K562 (cell line): ENCODE measurements around the gene NUP88. TPM values are rescaled to one million over a fixed set of nuclear protein-coding genes. Genes with fewer than 3 reads are reported as not detected.

Source experiments
- ATAC-seq: fragments of 200-7000 bp; cut with Tn5 transposase; 3 replicates; pipeline ENCODE4 v1.9.1; 2020; ENCODE audit warnings: moderate library complexity
- BruUV-seq: library from RNA; stranded (reverse); fragments of 400-500 nt; replicated peaks from 2 replicates; lab custom pipeline; 2021; lab: Mats Ljungman, UMichigan
- CTCF ChIA-PET: fragments of 300-600 bp; formaldehyde crosslinking; extraction: SDS; loops from one replicate; lab custom pipeline; 2021; ENCODE audit warnings: low intra/inter-chr PET ratio; lab: Yijun Ruan, JAX
- POLR2A ChIA-PET: fragments of 300-600, 350-650 bp; sonication (Branson Sonifier 250); formaldehyde crosslinking; extraction: SDS; loops from one replicate; lab custom pipeline; 2021; ENCODE audit warnings: antibody characterized with exemption, inconsistent platforms; lab: Yijun Ruan, JAX
- DNase-seq, 4 experiments: peaks; one replicate each; pipeline versions ENCODE4 v3.0.0 to v3.0.0-alpha.2; 2011 to 2018; ENCODE audit warnings: low spot score in 3 of 4, mixed read lengths in 3 of 4; ENCODE audit errors: extremely low read depth in 1 of 4
- FAIRE-seq: peaks from 2 replicates; lab custom pipeline; 2011; peaks lifted over from hg19 to GRCh38; lab: Jason Lieb, UNC
- H2AFZ ChIP-seq: 2 replicates; pipeline ENCODE4 v1.6.0; 2011; ENCODE audit warnings: low read depth, low read length, control low read depth, inconsistent platforms
- H3K27ac ChIP-seq: fragments of 200-600 bp; 3 replicates; pipeline ENCODE4 v1.8.0; 2011; ENCODE audit warnings: low read depth, mild to moderate bottlenecking, control low read depth, inconsistent platforms, low read length, moderate library complexity, mixed read lengths; ENCODE audit errors: extremely low read depth
- H3K27me3 ChIP-seq, 2 experiments: fragments of 300-600 bp in 1 of 2; 2 replicates in 1 of 2; 3 replicates in 1 of 2; pipeline versions ENCODE4 v1.6.0 to v1.8.0; 2011; ENCODE audit warnings: inconsistent platforms in 2 of 2, low read length in 2 of 2, mild to moderate bottlenecking in 1 of 2, mixed read lengths in 1 of 2, moderate library complexity in 1 of 2; ENCODE audit not compliant: control insufficient read depth in 2 of 2, insufficient read depth in 2 of 2
- H3K36me3 ChIP-seq: fragments of 300-600 bp; 3 replicates; pipeline ENCODE4 v1.8.0; 2011; ENCODE audit warnings: mild to moderate bottlenecking, low read length, inconsistent platforms; ENCODE audit not compliant: control insufficient read depth, insufficient read depth
- H3K4me1 ChIP-seq, 2 experiments: fragments of 200-600 bp in 1 of 2; replicated peaks in 1 of 2; 2 replicates in 1 of 2; 3 replicates in 1 of 2; pipeline versions ENCODE4 v1.5.1 to v1.8.0; 2011; ENCODE audit warnings: inconsistent platforms in 2 of 2, low read length in 2 of 2, mild to moderate bottlenecking in 1 of 2, mixed read lengths in 1 of 2, moderate library complexity in 1 of 2; ENCODE audit not compliant: control insufficient read depth in 2 of 2, insufficient read depth in 2 of 2
- H3K4me2 ChIP-seq: 2 replicates; pipeline ENCODE4 v1.6.1; 2011; ENCODE audit warnings: low read length, control low read depth, inconsistent platforms, mixed read lengths; ENCODE audit not compliant: insufficient read depth
- H3K4me3 ChIP-seq: fragments of 200-600 bp; sonication (generic), shearing (Covaris generic); 2 replicates; pipeline ENCODE4 v1.5.1; 2016; ENCODE audit warnings: control low read depth, inconsistent platforms
- H3K79me2 ChIP-seq: fragments of 200-600 bp; 3 replicates; pipeline ENCODE4 v1.8.0; 2011; ENCODE audit warnings: low read length, inconsistent platforms; ENCODE audit not compliant: control insufficient read depth, insufficient read depth
- H3K9ac ChIP-seq, 2 experiments: 2 replicates each; pipeline versions ENCODE4 v1.6.0 to v1.6.1; 2011; ENCODE audit warnings: low read depth in 2 of 2, low read length in 2 of 2, control low read depth in 1 of 2, inconsistent platforms in 1 of 2, mild to moderate bottlenecking in 1 of 2, mixed read lengths in 1 of 2; ENCODE audit not compliant: insufficient read depth in 1 of 2
- H3K9me1 ChIP-seq: one replicate; pipeline ENCODE4 v1.6.0; 2011; ENCODE audit warnings: inconsistent platforms, mild to moderate bottlenecking, low read length, moderate library complexity; ENCODE audit not compliant: control insufficient read depth, insufficient read depth
- H3K9me3 ChIP-seq: replicated peaks from 2 replicates; pipeline ENCODE4 v1.5.1; 2011; ENCODE audit warnings: low read depth, low read length, inconsistent platforms; ENCODE audit not compliant: control insufficient read depth, insufficient read depth
- H4K20me1 ChIP-seq: replicated peaks from 2 replicates; pipeline ENCODE4 v1.6.1; 2011; ENCODE audit warnings: low read length, inconsistent platforms, mixed read lengths; ENCODE audit not compliant: control insufficient read depth, insufficient read depth
- HMG20B ChIP-seq: fragments of 250-450 bp; sonication (Bioruptor Pico); IDR thresholded peaks from 2 replicates; pipeline ENCODE4 v1.5.0; 2021; ENCODE audit warnings: mild to moderate bottlenecking
- NR2C2 ChIP-seq, 2 experiments: fragments of 200-800 bp in 1 of 2; sonication (Bioruptor generic) in 1 of 2; sonication (generic) in 1 of 2; formaldehyde crosslinking in 1 of 2; IDR thresholded peaks; 2 replicates each; pipeline versions ENCODE4 v1.6.1 to v1.8.0; 2016 to 2022; ENCODE audit warnings: mild to moderate bottlenecking in 1 of 2, missing compliant biosample characterization in 1 of 2, missing genetic modification characterization in 1 of 2, missing genetic modification reagents in 1 of 2
- POLR2AphosphoS5 ChIP-seq: IDR thresholded peaks from 2 replicates; pipeline ENCODE4 v1.6.1; 2011; ENCODE audit warnings: mild to moderate bottlenecking, low read depth, low read length, moderate library complexity; ENCODE audit not compliant: control insufficient read depth, insufficient read depth
- POLR3G ChIP-seq: IDR thresholded peaks from 2 replicates; pipeline ENCODE4 v1.6.1; 2011; ENCODE audit not compliant: insufficient read length, insufficient replicate concordance; ENCODE audit errors: extremely low read depth
- PPARD ChIP-seq: fragments of 250-450 bp; sonication (Bioruptor Pico); IDR thresholded peaks from 2 replicates; pipeline ENCODE4 v1.8.0; 2022; ENCODE audit warnings: inconsistent platforms, mild to moderate bottlenecking, moderate library complexity
- WGBS: fragments of 100-300 bp; shearing (Covaris generic); methylation state at CpG from one replicate; pipeline ENCODE4 v1.1.6; 2016; ENCODE audit warnings: low coverage, mixed read lengths; ENCODE audit not compliant: insufficient coverage; ENCODE audit errors: missing lambda C conversion rate; 5-methylcytosine and 5-hydroxymethylcytosine counted together
- in situ Hi-C: fragments of 300-500 bp; cut with MboI; formaldehyde crosslinking; loops from 4 replicates; pipeline ENCODE4 v1.15.0; 2018; ENCODE audit warnings: inconsistent platforms, mixed read lengths
- intact Hi-C: fragments of 100-400 bp; cut with micrococcal nuclease; formaldehyde crosslinking; loops from 2 replicates; pipeline ENCODE4 v1.14.2; 2022
- polyA plus RNA-seq, 8 experiments: library from polyadenylated mRNA; depleted of rRNA in 4 of 8; stranded (reverse) in 5 of 8; unstranded in 3 of 8; fragments of >200 nt; fragmentation: Nextera tagmentation in 2 of 8; fragmentation: Illumina TruSeq in 1 of 8; extraction: Ambion mirVana in 2 of 8; extraction: Trizol in 1 of 8; gene quantifications; 2 replicates each; pipeline versions ENCODE4 v1.2.1 to v1.2.3, GENCODE V29; 2011 to 2014; ENCODE audit warnings: inconsistent platforms in 1 of 8, missing spikeins in 1 of 8
- total RNA-seq, 7 experiments: library from RNA; depleted of rRNA in 6 of 7; stranded (reverse); fragments of >200 nt in 6 of 7; fragmentation: Illumina TruSeq in 2 of 7; extraction: Trizol in 2 of 7; gene quantifications; 2 replicates each; pipeline versions ENCODE4 v1.2.1 to v1.2.3, GENCODE V29; 2011 to 2021; ENCODE audit warnings: low replicate concordance in 1 of 7
- TF ChIP-seq, protein P1 (sequence below): fragments of 450-650 bp; IDR thresholded peaks from 2 replicates; pipeline ENCODE4 v1.7.1; 2018; ENCODE audit warnings: mild to moderate bottlenecking, low read depth; ENCODE audit not compliant: partially characterized antibody
- TF ChIP-seq, protein P2 (sequence below), 3 experiments: IDR thresholded peaks in 2 of 3; conservative IDR thresholded peaks in 1 of 3; 2 replicates each; pipeline ENCODE4 v1.5.1; 2011 to 2012; ENCODE audit warnings: low read length in 3 of 3, mild to moderate bottlenecking in 3 of 3, control low read depth in 2 of 3, improper control_type of control experiment in 1 of 3, inconsistent platforms in 1 of 3, low read depth in 1 of 3, mixed read lengths in 1 of 3, moderate library complexity in 1 of 3; ENCODE audit not compliant: insufficient read depth in 2 of 3
- TF ChIP-seq, protein P3 (sequence below): sonication (generic); formaldehyde crosslinking; IDR thresholded peaks from 2 replicates; pipeline ENCODE4 v1.8.0; 2022; ENCODE audit warnings: missing genetic modification reagents, mild to moderate bottlenecking, borderline replicate concordance
- TF ChIP-seq, protein P4 (sequence below): sonication (generic); formaldehyde crosslinking; IDR thresholded peaks from 2 replicates; pipeline ENCODE4 v1.4.0; 2020; ENCODE audit warnings: mild to moderate bottlenecking, missing genetic modification reagents
- TF ChIP-seq, protein P5 (sequence below): sonication (generic); formaldehyde crosslinking; IDR thresholded peaks from 2 replicates; pipeline ENCODE4 v1.8.1; 2023; ENCODE audit warnings: mild to moderate bottlenecking, missing genetic modification reagents

The NUP88 gene
- total and polyA plus RNA-seq, 9 of the 15 experiments (the other 6 are each of a cell fraction or from before 2014, with no cell fraction given): 59.9 to 160 (median 119) TPM

DNA sequence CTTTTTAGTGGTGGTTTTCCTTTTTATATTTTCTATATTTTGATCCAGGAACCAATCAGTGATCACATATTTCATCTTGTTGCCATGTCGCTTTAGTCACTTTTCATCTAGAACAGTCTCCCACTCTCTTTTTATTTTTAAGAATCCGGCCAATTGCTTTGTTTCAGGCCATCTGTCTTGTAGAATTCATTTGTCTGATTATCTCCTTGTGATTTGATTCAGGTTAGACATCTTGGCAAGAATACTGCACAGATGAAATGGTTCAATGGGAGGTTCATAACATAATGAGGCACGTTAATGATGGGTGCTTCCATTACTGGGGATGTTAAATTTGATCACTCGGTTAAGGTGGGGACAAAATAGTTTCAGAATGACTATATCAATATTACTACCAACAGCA is 49.1 kb downstream of the NUP88 start:
- Histone ChIP-seq H3K79me2 (no peaks in the 10 kb centered on the region), H3K27me3 (no peaks in the 10 kb centered on the region), H4K20me1 (no peaks in the 10 kb centered on the region), H3K27ac (no peak overlapping the region), H3K36me3 (peaks cover 58% of the 10 kb centered on the region; the same call in 2 of the 3 replicates), H3K9me3 (no peaks in the 10 kb centered on the region), H2AFZ (no peak overlapping the region), H3K4me3 (no peak overlapping the region), H3K9ac (no peak overlapping the region), H3K4me1 (peaks cover 0 to 2% of the 10 kb centered on the region in 2 experiments; a peak in 2 of 5 replicates), H3K9me1 (no peaks in the 10 kb centered on the region), H3K4me2 (no peak overlapping the region)
- FAIRE-seq (no peak), DNase-seq (no peak), ATAC-seq (no peak)
- ChIA-PET POLR2A (no interaction called here), CTCF (no interaction called here)
- intact Hi-C loops: no loop called here
- no TSS peak for BruUV-seq
- in situ Hi-C loops: no loop called here
- 79% methylated on average over 4 of the region's 4 CpGs for WGBS
- TF ChIP-seq, protein P1, sequence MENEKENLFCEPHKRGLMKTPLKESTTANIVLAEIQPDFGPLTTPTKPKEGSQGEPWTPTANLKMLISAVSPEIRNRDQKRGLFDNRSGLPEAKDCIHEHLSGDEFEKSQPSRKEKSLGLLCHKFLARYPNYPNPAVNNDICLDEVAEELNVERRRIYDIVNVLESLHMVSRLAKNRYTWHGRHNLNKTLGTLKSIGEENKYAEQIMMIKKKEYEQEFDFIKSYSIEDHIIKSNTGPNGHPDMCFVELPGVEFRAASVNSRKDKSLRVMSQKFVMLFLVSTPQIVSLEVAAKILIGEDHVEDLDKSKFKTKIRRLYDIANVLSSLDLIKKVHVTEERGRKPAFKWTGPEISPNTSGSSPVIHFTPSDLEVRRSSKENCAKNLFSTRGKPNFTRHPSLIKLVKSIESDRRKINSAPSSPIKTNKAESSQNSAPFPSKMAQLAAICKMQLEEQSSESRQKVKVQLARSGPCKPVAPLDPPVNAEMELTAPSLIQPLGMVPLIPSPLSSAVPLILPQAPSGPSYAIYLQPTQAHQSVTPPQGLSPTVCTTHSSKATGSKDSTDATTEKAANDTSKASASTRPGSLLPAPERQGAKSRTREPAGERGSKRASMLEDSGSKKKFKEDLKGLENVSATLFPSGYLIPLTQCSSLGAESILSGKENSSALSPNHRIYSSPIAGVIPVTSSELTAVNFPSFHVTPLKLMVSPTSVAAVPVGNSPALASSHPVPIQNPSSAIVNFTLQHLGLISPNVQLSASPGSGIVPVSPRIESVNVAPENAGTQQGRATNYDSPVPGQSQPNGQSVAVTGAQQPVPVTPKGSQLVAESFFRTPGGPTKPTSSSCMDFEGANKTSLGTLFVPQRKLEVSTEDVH: no peak
- TF ChIP-seq, protein P2, sequence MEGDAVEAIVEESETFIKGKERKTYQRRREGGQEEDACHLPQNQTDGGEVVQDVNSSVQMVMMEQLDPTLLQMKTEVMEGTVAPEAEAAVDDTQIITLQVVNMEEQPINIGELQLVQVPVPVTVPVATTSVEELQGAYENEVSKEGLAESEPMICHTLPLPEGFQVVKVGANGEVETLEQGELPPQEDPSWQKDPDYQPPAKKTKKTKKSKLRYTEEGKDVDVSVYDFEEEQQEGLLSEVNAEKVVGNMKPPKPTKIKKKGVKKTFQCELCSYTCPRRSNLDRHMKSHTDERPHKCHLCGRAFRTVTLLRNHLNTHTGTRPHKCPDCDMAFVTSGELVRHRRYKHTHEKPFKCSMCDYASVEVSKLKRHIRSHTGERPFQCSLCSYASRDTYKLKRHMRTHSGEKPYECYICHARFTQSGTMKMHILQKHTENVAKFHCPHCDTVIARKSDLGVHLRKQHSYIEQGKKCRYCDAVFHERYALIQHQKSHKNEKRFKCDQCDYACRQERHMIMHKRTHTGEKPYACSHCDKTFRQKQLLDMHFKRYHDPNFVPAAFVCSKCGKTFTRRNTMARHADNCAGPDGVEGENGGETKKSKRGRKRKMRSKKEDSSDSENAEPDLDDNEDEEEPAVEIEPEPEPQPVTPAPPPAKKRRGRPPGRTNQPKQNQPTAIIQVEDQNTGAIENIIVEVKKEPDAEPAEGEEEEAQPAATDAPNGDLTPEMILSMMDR (IDR thresholded peaks at IDR 0.05 in 2 of 3, conservative IDR thresholded peaks at IDR 0.05 in 1 of 3; ENCODE audit: insufficient read depth in 2 of 3, low read depth in 1 of 3, low read length in 3 of 3): no peak
- TF ChIP-seq, protein P3, sequence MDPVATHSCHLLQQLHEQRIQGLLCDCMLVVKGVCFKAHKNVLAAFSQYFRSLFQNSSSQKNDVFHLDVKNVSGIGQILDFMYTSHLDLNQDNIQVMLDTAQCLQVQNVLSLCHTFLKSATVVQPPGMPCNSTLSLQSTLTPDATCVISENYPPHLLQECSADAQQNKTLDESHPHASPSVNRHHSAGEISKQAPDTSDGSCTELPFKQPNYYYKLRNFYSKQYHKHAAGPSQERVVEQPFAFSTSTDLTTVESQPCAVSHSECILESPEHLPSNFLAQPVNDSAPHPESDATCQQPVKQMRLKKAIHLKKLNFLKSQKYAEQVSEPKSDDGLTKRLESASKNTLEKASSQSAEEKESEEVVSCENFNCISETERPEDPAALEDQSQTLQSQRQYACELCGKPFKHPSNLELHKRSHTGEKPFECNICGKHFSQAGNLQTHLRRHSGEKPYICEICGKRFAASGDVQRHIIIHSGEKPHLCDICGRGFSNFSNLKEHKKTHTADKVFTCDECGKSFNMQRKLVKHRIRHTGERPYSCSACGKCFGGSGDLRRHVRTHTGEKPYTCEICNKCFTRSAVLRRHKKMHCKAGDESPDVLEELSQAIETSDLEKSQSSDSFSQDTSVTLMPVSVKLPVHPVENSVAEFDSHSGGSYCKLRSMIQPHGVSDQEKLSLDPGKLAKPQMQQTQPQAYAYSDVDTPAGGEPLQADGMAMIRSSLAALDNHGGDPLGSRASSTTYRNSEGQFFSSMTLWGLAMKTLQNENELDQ (CRISPR knock-in tag): no peak
- TF ChIP-seq, protein P4, sequence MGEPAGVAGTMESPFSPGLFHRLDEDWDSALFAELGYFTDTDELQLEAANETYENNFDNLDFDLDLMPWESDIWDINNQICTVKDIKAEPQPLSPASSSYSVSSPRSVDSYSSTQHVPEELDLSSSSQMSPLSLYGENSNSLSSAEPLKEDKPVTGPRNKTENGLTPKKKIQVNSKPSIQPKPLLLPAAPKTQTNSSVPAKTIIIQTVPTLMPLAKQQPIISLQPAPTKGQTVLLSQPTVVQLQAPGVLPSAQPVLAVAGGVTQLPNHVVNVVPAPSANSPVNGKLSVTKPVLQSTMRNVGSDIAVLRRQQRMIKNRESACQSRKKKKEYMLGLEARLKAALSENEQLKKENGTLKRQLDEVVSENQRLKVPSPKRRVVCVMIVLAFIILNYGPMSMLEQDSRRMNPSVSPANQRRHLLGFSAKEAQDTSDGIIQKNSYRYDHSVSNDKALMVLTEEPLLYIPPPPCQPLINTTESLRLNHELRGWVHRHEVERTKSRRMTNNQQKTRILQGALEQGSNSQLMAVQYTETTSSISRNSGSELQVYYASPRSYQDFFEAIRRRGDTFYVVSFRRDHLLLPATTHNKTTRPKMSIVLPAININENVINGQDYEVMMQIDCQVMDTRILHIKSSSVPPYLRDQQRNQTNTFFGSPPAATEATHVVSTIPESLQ (CRISPR knock-in tag): no peak
- TF ChIP-seq POLR2AphosphoS5 (no peak), PPARD (CRISPR knock-in tag) (no peak), HMG20B (CRISPR knock-in tag) (no peak), NR2C2 (CRISPR knock-in tag; IDR thresholded peaks at IDR 0.05) (no peak), NR2C2 (tag; IDR thresholded peaks at IDR 0.05) (no peak), POLR3G (no peak)
- TF ChIP-seq, protein P5, sequence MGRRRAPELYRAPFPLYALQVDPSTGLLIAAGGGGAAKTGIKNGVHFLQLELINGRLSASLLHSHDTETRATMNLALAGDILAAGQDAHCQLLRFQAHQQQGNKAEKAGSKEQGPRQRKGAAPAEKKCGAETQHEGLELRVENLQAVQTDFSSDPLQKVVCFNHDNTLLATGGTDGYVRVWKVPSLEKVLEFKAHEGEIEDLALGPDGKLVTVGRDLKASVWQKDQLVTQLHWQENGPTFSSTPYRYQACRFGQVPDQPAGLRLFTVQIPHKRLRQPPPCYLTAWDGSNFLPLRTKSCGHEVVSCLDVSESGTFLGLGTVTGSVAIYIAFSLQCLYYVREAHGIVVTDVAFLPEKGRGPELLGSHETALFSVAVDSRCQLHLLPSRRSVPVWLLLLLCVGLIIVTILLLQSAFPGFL (CRISPR knock-in tag): no peak
